Mucosa of descending colon (tissue), 3 donors: ENCODE data around the gene CDC20. TPM values are rescaled to one million over a fixed set of nuclear protein-coding genes. Genes with fewer than 3 reads are reported as not detected.
A peak's percentile ranks its signal among the peaks of the same experiment; 100 is the strongest.

ENCODE experiments used
- ATAC-seq: fragments of 200-7000 bp; cut with Tn5 transposase; one replicate; pipeline ENCODE4 v1.9.1; 2020; ENCODE audit warnings: mild to moderate bottlenecking, moderate library complexity
- DNase-seq, 3 donors: peaks; one replicate each; pipeline ENCODE4 v3.0.0-alpha.2; 2020
- H3K36me3 ChIP-seq: fragments of 200-600 bp; one replicate; pipeline ENCODE4 v1.8.0; 2021; ENCODE audit warnings: low read depth, mild to moderate bottlenecking
- H3K4me1 ChIP-seq: fragments of 200-600 bp; one replicate; pipeline ENCODE4 v1.8.0; 2021; ENCODE audit warnings: low read depth, mild to moderate bottlenecking
- H3K4me3 ChIP-seq: fragments of 200-600 bp; one replicate; pipeline ENCODE4 v1.8.0; 2021; ENCODE audit warnings: mild to moderate bottlenecking
- H3K9me3 ChIP-seq: fragments of 200-600 bp; one replicate; pipeline ENCODE4 v1.8.0; 2021; ENCODE audit warnings: mild to moderate bottlenecking
- intact Hi-C, 2 donors: fragments of 100-400 bp; cut with DNase I in 1 of 2; cut with micrococcal nuclease in 1 of 2; formaldehyde crosslinking; loops; one replicate each; pipeline versions ENCODE4 v1.11.0 to v1.11.1; 2022; cut with DNase I, micrococcal nuclease
- long read RNA-seq, 2 donors: library from polyadenylated mRNA; unstranded; transcript quantifications; one replicate each; pipeline ENCODE4 v2.0.0, GENCODE V29; 2019 to 2021
- total RNA-seq, 3 donors: library from RNA; stranded (reverse); fragmentation: NEBNext Ultra II Directional in 2 of 3; extraction: Animal tissue kit (Norgen Biotek cat#: 25700) in 2 of 3; gene quantifications; one replicate each; pipeline versions ENCODE4 v1.2.1 to v1.2.4, GENCODE V29; 2021 to 2023
- TF ChIP-seq, protein P1 (sequence below): fragments of 200-600 bp; IDR thresholded peaks from one replicate; pipeline ENCODE4 v1.8.0; 2022; ENCODE audit warnings: antibody characterized with exemption, mild to moderate bottlenecking
- donor health status: DM: no; HTN: no; CAD: no; lungs with moderate emphysema.
- donor health status: DM: no; HTN: no; CAD: no.
- donor health status: DM: no; HTN: yes; CAD: no.

Gene CDC20
- 10 to 100 TPM in 1 of 3 donors, 1 to 10 TPM in 2; 5.8 to 44.0 (median 8.5) TPM for total RNA-seq
- long read RNA-seq, donor 1, partial matches to known transcripts = 0 of 7 reads
- long read RNA-seq, donor 1, other reads (novel, unspliced or antisense) = 0 of 7 reads
- long read RNA-seq, donor 2, transcript CDC20-202 (10 exons, 1,777 nt) = minor isoform, 11 of 61 reads
- long read RNA-seq, donor 2, transcript CDC20-201 (11 exons, 1,675 nt) = major isoform, 45 of 61 reads
- long read RNA-seq, donor 2, partial matches to known transcripts = 1 of 61 reads
- long read RNA-seq, donor 2, other reads (novel, unspliced or antisense) = 4 of 61 reads

DNA sequence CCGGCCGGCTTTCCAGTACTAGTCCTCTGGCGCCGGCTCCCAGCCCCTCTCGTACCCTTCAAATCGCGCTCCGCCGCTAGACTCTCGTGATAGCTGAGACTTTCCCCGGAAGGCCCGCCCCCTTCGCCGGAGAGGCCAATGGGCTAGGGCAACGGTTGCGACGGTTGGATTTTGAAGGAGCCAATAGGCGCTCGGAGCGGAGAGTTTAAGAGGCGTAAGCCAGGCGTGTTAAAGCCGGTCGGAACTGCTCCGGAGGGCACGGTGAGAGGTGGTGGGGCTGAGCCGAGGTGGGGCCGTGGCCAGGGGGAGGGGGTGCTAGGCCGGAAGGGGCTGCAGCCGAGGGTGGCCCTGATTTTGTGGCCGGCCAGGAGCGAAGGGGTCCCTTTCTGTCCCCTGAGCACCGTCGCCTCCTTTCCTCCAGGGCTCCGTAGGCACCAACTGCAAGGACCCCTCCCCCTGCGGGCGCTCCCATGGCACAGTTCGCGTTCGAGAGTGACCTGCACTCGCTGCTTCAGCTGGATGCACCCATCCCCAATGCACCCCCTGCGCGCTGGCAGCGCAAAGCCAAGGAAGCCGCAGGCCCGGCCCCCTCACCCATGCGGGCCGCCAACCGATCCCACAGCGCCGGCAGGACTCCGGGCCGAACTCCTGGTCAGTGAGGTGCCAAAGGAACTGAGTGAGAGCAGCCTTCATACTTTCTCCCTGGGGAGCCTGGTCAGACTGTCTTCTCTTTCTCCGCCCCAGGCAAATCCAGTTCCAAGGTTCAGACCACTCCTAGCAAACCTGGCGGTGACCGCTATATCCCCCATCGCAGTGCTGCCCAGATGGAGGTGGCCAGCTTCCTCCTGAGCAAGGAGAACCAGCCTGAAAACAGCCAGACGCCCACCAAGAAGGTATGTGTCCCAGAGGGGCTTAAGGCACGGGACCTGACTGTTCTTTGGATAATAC, at the start of gene CDC20:
Gene CDC20 (plus strand): TSS at position 236 of the 948 bp plus-strand sequence. CDS start 235 bp downstream, at position 471.
- H3K4me1 ChIP-seq = peaks cover 22% of the 10 kb centered on the region
- ATAC-seq (peak; percentile 96), DNase-seq (peak; percentile 99 to 100 (median 99))
- no peaks in the 10 kb centered on the region for H3K9me3 ChIP-seq
- intact Hi-C loops = no loop called here
- peak within 1 kb of the TSS; percentile 1 for H3K4me3 ChIP-seq
- TF ChIP-seq, protein P1, sequence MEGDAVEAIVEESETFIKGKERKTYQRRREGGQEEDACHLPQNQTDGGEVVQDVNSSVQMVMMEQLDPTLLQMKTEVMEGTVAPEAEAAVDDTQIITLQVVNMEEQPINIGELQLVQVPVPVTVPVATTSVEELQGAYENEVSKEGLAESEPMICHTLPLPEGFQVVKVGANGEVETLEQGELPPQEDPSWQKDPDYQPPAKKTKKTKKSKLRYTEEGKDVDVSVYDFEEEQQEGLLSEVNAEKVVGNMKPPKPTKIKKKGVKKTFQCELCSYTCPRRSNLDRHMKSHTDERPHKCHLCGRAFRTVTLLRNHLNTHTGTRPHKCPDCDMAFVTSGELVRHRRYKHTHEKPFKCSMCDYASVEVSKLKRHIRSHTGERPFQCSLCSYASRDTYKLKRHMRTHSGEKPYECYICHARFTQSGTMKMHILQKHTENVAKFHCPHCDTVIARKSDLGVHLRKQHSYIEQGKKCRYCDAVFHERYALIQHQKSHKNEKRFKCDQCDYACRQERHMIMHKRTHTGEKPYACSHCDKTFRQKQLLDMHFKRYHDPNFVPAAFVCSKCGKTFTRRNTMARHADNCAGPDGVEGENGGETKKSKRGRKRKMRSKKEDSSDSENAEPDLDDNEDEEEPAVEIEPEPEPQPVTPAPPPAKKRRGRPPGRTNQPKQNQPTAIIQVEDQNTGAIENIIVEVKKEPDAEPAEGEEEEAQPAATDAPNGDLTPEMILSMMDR = no peak
- H3K36me3 ChIP-seq = no peaks in the 10 kb centered on the region

DNA sequence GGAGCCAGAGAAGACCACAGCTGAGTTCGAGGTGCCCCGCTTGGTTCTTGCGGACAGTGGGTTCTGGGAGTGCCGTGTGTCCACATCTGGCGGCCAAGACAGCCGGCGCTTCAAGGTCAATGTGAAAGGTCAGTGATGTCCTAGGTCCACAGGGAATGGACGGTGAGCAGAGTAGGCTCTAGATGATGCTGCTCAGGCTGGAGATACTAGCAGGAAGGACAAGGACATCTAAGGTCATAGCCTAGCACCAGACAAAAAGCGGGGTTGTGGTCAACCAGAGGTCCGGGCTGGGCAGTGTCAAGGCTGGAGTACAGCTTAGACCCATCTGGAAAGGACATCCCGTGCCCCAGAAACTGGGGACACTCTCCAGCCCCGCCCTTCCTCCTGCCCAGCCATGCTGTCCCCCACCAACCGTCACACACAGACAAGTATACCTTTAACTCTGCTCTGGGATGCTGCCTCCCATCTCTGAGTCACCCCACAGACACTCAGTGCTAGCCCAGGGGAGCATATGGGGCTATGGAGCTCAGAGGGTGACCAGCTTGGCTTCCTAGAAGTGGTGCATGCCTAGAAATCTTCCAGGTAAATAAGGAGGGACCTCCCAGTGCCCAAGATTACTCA, 49.3 kb upstream of the CDC20 start:
- Histone ChIP-seq H3K36me3 (no peaks in the 10 kb centered on the region), H3K4me3 (no peak overlapping the region), H3K9me3 (no peaks in the 10 kb centered on the region), H3K4me1 (peaks cover 6% of the 10 kb centered on the region)
- TF ChIP-seq, protein P1 = no peak
- ATAC-seq = no peak
- peak in 1 of 3 donors; percentile 8 for DNase-seq
- intact Hi-C loops = no loop called here

DNA sequence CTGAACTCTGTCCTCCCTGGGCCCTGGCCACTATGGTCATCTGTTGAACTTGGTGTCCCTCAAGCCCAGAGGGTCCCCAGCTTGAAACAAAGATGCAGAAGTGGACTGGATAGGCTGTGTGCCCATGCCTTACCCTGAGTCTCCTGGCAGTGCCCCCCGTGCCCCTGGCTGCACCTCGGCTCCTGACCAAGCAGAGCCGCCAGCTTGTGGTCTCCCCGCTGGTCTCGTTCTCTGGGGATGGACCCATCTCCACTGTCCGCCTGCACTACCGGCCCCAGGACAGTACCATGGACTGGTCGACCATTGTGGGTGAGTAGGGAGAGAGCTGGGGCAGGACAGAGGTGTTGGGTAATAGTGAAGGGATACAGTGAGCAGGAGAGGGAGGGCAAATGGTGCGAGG, 47.3 kb upstream of the CDC20 start:
- no peak for ATAC-seq
- no peaks in the 10 kb centered on the region for H3K9me3 ChIP-seq
- TF ChIP-seq, protein P1 = no peak
- peaks cover 6% of the 10 kb centered on the region for H3K4me1 ChIP-seq
- DNase-seq = peak in 1 of 3 donors; percentile 29
- no peaks in the 10 kb centered on the region for H3K36me3 ChIP-seq
- no peak overlapping the region for H3K4me3 ChIP-seq
- intact Hi-C loops = no loop called here

DNA sequence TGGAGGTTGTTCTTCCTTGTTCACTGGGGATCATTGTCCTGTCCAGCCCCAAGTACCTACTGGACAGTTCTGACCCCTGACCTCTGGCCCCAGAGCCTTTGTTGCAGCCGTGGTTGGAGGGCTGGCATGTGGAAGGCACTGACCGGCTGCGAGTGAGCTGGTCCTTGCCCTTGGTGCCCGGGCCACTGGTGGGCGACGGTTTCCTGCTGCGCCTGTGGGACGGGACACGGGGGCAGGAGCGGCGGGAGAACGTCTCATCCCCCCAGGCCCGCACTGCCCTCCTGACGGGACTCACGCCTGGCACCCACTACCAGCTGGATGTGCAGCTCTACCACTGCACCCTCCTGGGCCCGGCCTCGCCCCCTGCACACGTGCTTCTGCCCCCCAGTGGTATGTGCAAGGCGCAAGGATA, 46.6 kb upstream of the CDC20 start:
- H3K9me3 ChIP-seq = no peaks in the 10 kb centered on the region
- H3K36me3 ChIP-seq = no peaks in the 10 kb centered on the region
- TF ChIP-seq, protein P1 = no peak
- DNase-seq (peak in 1 of 3 donors; percentile 48), ATAC-seq (no peak)
- intact Hi-C loops = no loop called here
- peaks cover 6% of the 10 kb centered on the region for H3K4me1 ChIP-seq
- no peak overlapping the region for H3K4me3 ChIP-seq

DNA sequence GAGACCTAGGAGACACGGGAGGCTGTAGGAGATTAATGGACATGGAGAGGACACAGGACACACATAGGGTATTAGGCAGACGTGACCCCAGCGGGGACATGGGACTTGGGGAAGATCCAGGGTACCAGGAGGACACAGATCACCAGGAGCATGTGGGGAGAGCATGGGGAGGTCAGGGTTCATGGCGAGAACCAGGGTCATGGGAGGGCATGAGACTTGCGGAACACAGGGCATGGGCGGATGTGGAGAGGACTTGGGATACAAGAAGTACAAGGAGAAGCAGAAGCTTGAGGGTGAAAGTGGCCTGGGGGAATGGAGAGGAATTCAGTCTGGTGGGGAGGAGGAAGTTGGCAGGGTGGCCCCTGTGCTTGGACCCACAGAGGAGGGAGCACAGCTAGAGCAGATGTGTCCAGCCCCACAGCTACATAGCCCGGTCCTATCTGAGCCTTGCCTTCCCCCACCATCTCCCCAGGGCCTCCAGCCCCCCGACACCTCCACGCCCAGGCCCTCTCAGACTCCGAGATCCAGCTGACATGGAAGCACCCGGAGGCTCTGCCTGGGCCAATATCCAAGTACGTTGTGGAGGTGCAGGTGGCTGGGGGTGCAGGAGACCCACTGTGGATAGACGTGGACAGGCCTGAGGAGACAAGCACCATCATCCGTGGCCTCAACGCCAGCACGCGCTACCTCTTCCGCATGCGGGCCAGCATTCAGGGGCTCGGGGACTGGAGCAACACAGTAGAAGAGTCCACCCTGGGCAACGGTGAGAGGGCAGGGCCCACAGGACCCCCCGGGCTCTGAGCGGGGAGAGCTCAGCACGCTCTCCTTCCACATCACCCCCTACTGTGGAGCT, 45.9 kb upstream of the CDC20 start:
- no peaks in the 10 kb centered on the region for H3K9me3 ChIP-seq
- DNase-seq (peak in 1 of 3 donors; percentile 44), ATAC-seq (no peak)
- intact Hi-C loops = no loop called here
- TF ChIP-seq, protein P1 = no peak
- H3K4me1 ChIP-seq = peaks cover 6% of the 10 kb centered on the region
- H3K4me3 ChIP-seq = no peak overlapping the region
- H3K36me3 ChIP-seq = no peaks in the 10 kb centered on the region
